ENCODE results near the gene DCX. TPM values are rescaled to one million over a fixed set of nuclear protein-coding genes. Genes with fewer than 3 reads are reported as not detected.

DCX gene
- total RNA-seq, 4 donors from 2014 or later, result not detected

DNA sequence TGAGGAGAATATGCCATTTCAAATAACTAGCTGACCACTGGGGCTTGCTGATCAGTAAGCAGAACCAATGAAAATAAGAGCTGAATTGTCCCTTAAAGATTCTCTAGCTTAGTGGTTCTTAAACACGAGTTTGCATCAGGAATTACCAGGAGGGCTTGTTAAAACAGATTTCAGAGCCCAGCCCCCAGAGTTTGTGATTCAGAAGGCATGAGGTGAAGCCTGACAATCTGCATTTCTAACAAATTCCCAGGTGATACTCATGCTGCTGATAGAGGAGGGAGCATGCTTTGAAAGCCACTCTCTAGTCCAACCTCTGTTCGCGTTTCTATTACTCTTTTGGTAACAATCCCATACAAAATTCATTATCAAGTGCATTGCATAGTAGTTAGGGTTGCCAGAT lies 35.5 kb downstream of the DCX start:
- TF ChIP-seq, protein P1, sequence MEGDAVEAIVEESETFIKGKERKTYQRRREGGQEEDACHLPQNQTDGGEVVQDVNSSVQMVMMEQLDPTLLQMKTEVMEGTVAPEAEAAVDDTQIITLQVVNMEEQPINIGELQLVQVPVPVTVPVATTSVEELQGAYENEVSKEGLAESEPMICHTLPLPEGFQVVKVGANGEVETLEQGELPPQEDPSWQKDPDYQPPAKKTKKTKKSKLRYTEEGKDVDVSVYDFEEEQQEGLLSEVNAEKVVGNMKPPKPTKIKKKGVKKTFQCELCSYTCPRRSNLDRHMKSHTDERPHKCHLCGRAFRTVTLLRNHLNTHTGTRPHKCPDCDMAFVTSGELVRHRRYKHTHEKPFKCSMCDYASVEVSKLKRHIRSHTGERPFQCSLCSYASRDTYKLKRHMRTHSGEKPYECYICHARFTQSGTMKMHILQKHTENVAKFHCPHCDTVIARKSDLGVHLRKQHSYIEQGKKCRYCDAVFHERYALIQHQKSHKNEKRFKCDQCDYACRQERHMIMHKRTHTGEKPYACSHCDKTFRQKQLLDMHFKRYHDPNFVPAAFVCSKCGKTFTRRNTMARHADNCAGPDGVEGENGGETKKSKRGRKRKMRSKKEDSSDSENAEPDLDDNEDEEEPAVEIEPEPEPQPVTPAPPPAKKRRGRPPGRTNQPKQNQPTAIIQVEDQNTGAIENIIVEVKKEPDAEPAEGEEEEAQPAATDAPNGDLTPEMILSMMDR (IDR thresholded peaks at IDR 0.05; ENCODE audit: low read depth), result no peak

DNA sequence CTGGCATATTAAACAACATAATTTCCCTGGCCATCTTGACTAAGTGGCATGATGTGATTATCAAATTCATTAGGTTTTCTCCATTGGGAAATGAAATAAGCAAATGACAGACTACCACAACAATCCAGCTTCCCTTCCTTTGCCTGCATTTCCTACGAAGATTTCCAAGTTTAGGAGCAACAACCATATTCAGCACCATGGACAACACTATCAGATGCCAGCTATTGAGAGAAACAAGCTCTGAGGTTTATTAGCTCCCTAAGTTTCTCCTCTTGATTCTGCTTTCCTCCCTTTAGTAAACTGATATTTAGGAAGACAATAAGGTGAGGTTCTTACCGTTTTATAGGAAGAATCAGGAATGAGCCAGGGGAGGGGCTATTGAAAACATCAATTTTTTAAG lies 36.2 kb downstream of the DCX start:
- TF ChIP-seq, protein P1 (IDR thresholded peaks at IDR 0.05; ENCODE audit: low read depth), result no peak

DNA sequence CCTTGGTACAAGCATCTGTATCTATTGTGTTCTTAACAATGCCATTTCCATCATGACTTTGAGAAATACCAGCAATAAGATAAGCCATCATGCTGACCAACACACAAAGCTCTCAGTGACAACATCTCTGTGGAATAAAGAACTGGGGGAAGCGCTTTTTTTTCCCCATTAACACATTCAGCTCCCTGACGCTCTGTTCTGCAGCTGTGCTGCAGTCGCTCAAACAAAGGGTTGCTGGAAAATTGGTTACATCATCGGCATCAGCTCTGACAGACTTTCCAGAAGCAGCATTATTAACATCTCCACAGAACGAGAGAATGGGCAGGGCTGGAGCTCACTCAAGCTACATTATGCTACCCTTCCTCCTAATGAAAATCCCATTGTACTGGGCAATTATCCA lies 39.9 kb downstream of the DCX start:
- TF ChIP-seq, protein P1 (IDR thresholded peaks at IDR 0.05; ENCODE audit: low read depth), result no peak

DNA sequence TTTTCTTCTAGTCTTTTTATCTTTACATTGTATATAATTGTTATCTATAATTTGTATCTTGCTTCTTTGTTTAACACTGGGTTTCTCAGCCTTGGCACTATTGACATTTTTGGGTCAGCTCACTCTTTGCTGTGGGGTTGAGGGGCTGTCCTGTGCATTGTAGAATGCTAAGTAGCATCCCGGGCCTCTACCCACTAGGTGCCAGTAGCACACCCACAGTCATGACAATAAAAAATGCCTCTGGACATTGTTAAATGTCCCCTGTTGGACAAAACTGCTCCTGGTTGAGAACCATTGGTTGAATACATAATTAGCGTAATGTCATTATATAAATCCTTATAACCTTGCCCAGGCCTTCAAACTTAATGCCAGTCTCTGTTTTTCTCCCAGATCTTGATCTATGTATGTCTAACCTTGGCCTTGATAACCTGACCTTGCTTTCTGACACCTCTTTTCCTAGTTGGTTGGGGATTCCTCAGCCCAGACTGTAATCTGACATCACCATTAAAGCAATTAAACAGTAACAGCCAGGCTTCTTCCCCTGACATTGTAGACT lies 46.1 kb downstream of the DCX start:
- TF ChIP-seq, protein P1 (IDR thresholded peaks at IDR 0.05; ENCODE audit: low read depth), result no peak

DNA sequence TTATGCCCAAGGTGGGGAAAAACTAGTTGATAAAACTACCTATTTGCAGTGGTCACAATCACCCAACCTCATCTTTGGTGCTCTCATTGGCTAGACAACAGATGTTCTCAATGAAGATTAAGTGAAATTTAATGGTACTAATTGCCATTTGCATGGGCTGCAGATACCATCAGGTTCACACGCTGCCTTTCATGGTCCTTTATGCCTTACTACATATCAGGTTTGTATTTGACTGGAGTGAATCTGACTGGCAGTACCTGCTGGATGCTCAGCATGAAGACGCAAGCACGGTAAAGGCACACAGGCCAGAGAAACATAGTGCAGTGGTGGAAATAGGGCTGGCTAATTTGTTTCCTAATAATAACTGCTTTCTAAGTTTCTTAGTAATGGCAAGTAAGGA lies 48.3 kb downstream of the DCX start:
- TF ChIP-seq, protein P1 (IDR thresholded peaks at IDR 0.05; ENCODE audit: low read depth), result no peak

DNA sequence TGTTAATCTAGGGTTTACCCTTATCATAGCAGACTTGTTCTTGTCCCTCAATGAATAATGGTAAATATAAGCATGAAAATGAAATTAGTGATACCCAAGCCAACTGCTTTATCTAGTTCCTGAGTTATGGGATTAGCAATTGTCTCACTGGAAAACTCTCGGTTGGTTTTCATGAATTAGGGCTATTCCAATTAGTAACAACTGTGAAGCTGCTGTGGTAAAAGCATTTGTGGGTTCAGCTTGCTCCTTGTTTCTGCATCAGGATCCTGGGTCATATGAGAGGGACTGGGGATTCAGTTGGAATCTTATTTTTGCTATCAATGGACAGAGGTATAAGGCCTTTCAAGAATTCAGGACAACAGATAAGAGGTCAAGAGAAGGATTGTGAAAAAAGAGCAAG lies 50.2 kb downstream of the DCX start:
- TF ChIP-seq, protein P1 (IDR thresholded peaks at IDR 0.05; ENCODE audit: low read depth), result no peak

DNA sequence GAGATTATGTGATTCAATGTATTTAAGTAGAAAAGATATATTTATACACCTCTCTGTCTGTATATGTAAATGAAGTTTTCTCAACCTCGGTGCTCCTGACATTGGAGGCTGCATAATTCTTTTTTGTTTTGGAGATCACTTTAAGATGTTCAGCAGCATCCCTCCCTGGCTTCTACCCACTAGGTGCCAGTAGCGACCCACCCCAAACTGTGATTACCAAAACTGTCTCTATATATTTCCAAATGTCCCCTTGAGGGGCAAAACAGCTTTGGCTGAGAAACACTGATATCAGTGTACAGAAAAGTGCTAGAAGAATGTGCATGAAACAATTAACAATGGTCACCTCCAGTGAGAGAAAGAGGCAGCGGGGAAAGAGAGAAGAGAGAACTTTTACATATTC lies 51.2 kb downstream of the DCX start:
- TF ChIP-seq, protein P1 (IDR thresholded peaks at IDR 0.05; ENCODE audit: low read depth), result no peak

All from subcutaneous adipose tissue (tissue), 4 donors.